Mesenchymal stem cell (in vitro differentiated cells and primary cell): ENCODE measurements around the gene RPS8. TPM values are rescaled to one million over a fixed set of nuclear protein-coding genes. Genes with fewer than 3 reads are reported as not detected.
A peak's percentile ranks its signal among the peaks of the same experiment; 100 is the strongest.

ENCODE experiments used
- DNase-seq: peaks from one replicate; pipeline ENCODE4 v3.0.0-alpha.2; 2013
- H2AFZ ChIP-seq: one replicate; pipeline ENCODE4 v1.6.1; 2013; ENCODE audit warnings: low read depth, mild to moderate bottlenecking, control low read depth, inconsistent platforms, low read length, moderate library complexity
- H2AK5ac ChIP-seq: 2 replicates; pipeline ENCODE4 v1.6.1; 2013; ENCODE audit warnings: low read length, moderate library complexity, mild to moderate bottlenecking, inconsistent platforms; ENCODE audit not compliant: severe bottlenecking
- H2BK120ac ChIP-seq: one replicate; pipeline ENCODE4 v1.6.1; 2013; ENCODE audit warnings: low read depth, mild to moderate bottlenecking, inconsistent platforms, low read length, moderate library complexity
- H2BK12ac ChIP-seq, 2 experiments: one replicate each; pipeline ENCODE4 v1.6.1; 2013; ENCODE audit warnings: inconsistent platforms in 2 of 2, low read length in 2 of 2, mild to moderate bottlenecking in 2 of 2, moderate library complexity in 2 of 2, control low read depth in 1 of 2
- H2BK15ac ChIP-seq: one replicate; pipeline ENCODE4 v1.6.1; 2013; ENCODE audit warnings: mild to moderate bottlenecking, low read depth, inconsistent platforms; ENCODE audit not compliant: poor library complexity, severe bottlenecking
- H2BK5ac ChIP-seq: 2 replicates; pipeline ENCODE4 v1.6.1; 2013; ENCODE audit warnings: low read depth, mild to moderate bottlenecking, low read length, control low read depth, inconsistent platforms; ENCODE audit not compliant: poor library complexity, severe bottlenecking
- H3K14ac ChIP-seq, 2 experiments: one replicate each; pipeline ENCODE4 v1.6.1; 2013; ENCODE audit warnings: inconsistent platforms in 2 of 2, low read length in 2 of 2, control low read depth in 1 of 2, mild to moderate bottlenecking in 1 of 2, moderate library complexity in 1 of 2
- H3K18ac ChIP-seq, 2 experiments: one replicate each; pipeline ENCODE4 v1.6.1; 2013; ENCODE audit warnings: inconsistent platforms in 2 of 2, low read length in 2 of 2, control low read depth in 1 of 2, low read depth in 1 of 2, mild to moderate bottlenecking in 1 of 2
- H3K23ac ChIP-seq, 2 experiments: one replicate each; pipeline ENCODE4 v1.6.1; 2013; ENCODE audit warnings: inconsistent platforms in 2 of 2, low read length in 2 of 2, mild to moderate bottlenecking in 2 of 2, moderate library complexity in 2 of 2, control low read depth in 1 of 2
- H3K27ac ChIP-seq: 2 replicates; pipeline ENCODE4 v1.5.1; 2013; ENCODE audit warnings: mild to moderate bottlenecking, moderate library complexity, low read length, control low read depth, inconsistent platforms; ENCODE audit not compliant: poor library complexity, severe bottlenecking
- H3K27me3 ChIP-seq, 2 experiments: 2 replicates each; pipeline versions ENCODE4 v1.6.1 to v1.7.0; 2013; ENCODE audit warnings: low read length in 2 of 2, mild to moderate bottlenecking in 2 of 2, moderate library complexity in 2 of 2, control low read depth in 1 of 2, inconsistent platforms in 1 of 2; ENCODE audit not compliant: control insufficient read depth in 1 of 2, insufficient read depth in 1 of 2
- H3K36me3 ChIP-seq, 2 experiments: 2 replicates each; pipeline versions ENCODE4 v1.6.1 to v1.7.0; 2013; ENCODE audit warnings: low read length in 2 of 2, control low read depth in 1 of 2, inconsistent platforms in 1 of 2, low read depth in 1 of 2, mild to moderate bottlenecking in 1 of 2; ENCODE audit not compliant: insufficient read depth in 2 of 2, control insufficient read depth in 1 of 2
- H3K4ac ChIP-seq, 2 experiments: one replicate each; pipeline ENCODE4 v1.6.1; 2013; ENCODE audit warnings: inconsistent platforms in 2 of 2, low read length in 2 of 2, mild to moderate bottlenecking in 2 of 2, moderate library complexity in 2 of 2, control low read depth in 1 of 2, low read depth in 1 of 2
- H3K4me1 ChIP-seq: 2 replicates; pipeline ENCODE4 v1.6.1; 2013; ENCODE audit warnings: low read depth, low read length, control low read depth; ENCODE audit not compliant: control insufficient read depth, insufficient read depth
- H3K4me2 ChIP-seq: 2 replicates; pipeline ENCODE4 v1.6.1; 2013; ENCODE audit warnings: low read length, mild to moderate bottlenecking, inconsistent platforms; ENCODE audit not compliant: poor library complexity, severe bottlenecking
- H3K4me3 ChIP-seq, 2 experiments: 2 replicates each; pipeline versions ENCODE4 v1.5.1 to v1.7.0; 2013; ENCODE audit warnings: low read length in 2 of 2, mild to moderate bottlenecking in 2 of 2, control low read depth in 1 of 2, low read depth in 1 of 2; ENCODE audit not compliant: insufficient read depth in 1 of 2
- H3K79me1 ChIP-seq: replicated peaks from 2 replicates; pipeline ENCODE4 v1.6.1; 2013; ENCODE audit warnings: mild to moderate bottlenecking, control low read depth, low read length, inconsistent platforms; ENCODE audit not compliant: poor library complexity, severe bottlenecking
- H3K9ac ChIP-seq: 2 replicates; pipeline ENCODE4 v1.7.0; 2013; ENCODE audit warnings: mild to moderate bottlenecking, low read length, moderate library complexity
- H3K9me3 ChIP-seq: 2 replicates; pipeline ENCODE4 v1.7.0; 2013; ENCODE audit warnings: mild to moderate bottlenecking, low read length; ENCODE audit not compliant: control insufficient read depth
- H4K8ac ChIP-seq: one replicate; pipeline ENCODE4 v1.6.1; 2013; ENCODE audit warnings: inconsistent platforms, mild to moderate bottlenecking, low read length, moderate library complexity
- H4K91ac ChIP-seq: one replicate; pipeline ENCODE4 v1.6.1; 2013; ENCODE audit warnings: mild to moderate bottlenecking, low read length, inconsistent platforms
- WGBS: methylation state at CpG from one replicate; pipeline ENCODE4 v1.1.7; 2013; ENCODE audit warnings: mixed read lengths; 5-methylcytosine and 5-hydroxymethylcytosine counted together
- polyA plus RNA-seq, 2 experiments: library from polyadenylated mRNA; stranded (reverse); fragments of 200-250 nt; gene quantifications; one replicate each; pipeline ENCODE4 v1.2.3, GENCODE V29; 2013

Gene RPS8
- 4,725 TPM for polyA plus RNA-seq (2013, experiment 1 of 2)
- polyA plus RNA-seq (2013, experiment 2 of 2): 4,884 TPM

DNA sequence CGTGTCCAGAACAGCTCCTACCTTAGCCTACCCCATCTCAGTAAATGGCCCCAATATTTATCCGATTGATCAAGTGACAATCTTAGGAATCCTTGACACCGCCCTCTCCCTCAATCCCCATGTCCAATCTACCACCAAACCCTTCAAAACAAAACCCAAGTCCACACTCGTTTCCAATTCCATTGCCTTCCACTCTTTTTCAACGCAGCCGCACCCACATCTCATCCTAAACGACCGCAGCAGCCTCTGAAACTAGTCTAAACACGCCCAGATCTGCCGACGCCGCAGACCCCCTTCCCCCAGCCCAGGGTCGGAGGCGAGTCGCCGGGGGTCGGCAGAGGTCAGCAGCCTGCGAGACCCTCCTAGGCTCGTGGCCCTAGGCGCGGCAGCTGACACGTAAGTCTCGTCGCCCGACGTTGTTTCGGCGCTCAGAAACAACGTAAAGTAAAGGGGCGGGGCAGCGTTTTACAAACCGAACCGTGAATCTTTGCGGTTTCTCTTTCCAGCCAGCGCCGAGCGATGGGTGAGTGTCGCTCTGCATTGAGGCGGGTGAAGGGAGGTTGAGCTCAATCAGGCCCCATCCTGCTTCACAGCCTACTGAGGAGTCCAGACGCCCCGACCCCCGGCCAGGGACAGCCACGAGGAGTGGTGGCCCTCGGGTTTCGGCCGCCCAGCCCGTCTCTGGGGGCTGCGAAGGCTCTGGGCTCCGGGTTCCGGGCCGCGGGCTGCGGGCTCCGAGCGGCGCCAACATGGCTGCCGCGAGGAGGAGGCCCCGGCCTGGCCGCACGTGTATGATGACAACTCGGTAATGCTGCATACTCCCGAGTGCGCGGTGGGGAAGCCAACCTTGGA, at the start of gene RPS8:
TSS of gene RPS8 (plus strand) at position 463 of the 852 bp plus-strand sequence. CDS start at position 520, 57 bp downstream.
- under 1% methylated on average over 65 of the region's 65 CpGs for WGBS
- DNase-seq: peak; percentile 96

DNA sequence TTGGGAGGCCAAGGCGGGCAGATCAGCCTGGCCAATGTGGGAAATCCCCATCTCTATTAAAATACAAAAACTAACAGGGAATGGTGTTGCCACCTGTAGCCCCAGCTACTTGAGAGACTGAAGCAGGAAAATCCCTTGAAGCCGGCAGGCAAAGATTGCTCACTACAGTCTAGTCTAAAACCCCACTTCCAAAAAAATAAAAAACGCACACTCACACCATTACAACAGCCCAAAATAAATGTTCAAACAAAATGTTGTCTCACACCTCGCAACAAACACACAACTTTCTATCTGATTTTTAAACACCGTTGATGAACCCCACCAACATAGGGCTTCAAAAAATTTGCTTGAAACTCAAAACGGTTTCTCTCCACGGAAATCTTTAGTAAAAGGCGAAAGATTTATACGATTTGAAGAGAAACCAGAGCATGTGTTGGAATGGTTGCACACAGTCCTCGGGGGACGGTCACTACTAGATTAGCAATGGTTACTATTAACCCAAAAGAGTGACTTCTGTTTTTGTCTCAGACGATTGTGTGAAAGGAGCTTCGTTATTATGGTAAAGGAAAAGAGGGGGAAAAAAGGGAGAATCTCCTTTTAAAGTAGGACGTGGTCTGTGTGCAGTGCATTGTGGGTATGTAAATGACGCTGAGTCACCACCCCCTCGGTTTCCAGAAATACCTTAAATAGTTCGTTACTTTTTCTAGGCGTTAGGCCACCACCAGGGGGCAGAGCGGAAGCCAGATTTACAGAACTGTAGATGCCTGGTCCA, 44.4 kb upstream of the RPS8 start, which contains the start of gene RNU5D-1:
TSS of gene RNU5D-1 (minus strand) at position 430 of the 772 bp plus-strand sequence.
- no peak within 1 kb of the TSS for H2BK120ac ChIP-seq
- H3K79me1 ChIP-seq: no peaks in the 10 kb centered on the region
- DNase-seq: peak; percentile 100
- no peak within 1 kb of the TSS for H2AK5ac ChIP-seq
- H2BK12ac ChIP-seq: peak within 1 kb of the TSS in 1 of 2 experiments; percentile 37
- 2% methylated on average over 19 of the region's 19 CpGs for WGBS
- H3K4me2 ChIP-seq: peak within 1 kb of the TSS; percentile 63
- peak within 1 kb of the TSS in 1 of 2 experiments; percentile 63 for H3K4me3 ChIP-seq
- peak within 1 kb of the TSS; percentile 98 for H3K27ac ChIP-seq
- peaks cover 7% of the 10 kb centered on the region for H3K4me1 ChIP-seq
- no peaks in the 10 kb centered on the region for H3K36me3 ChIP-seq
- H3K14ac ChIP-seq: no peak within 1 kb of the TSS
- H3K4ac ChIP-seq: no peak within 1 kb of the TSS
- H3K27me3 ChIP-seq: no peaks in the 10 kb centered on the region
- H3K9me3 ChIP-seq: no peaks in the 10 kb centered on the region
- peak within 1 kb of the TSS; percentile 11 to 83 for H3K18ac ChIP-seq
- no peak within 1 kb of the TSS for H2AFZ ChIP-seq
- H2BK15ac ChIP-seq: no peak within 1 kb of the TSS
- H2BK5ac ChIP-seq: peak within 1 kb of the TSS; percentile 94
- no peak within 1 kb of the TSS for H4K91ac ChIP-seq
- H4K8ac ChIP-seq: no peak within 1 kb of the TSS
- no peak within 1 kb of the TSS for H3K23ac ChIP-seq
- peak within 1 kb of the TSS; percentile 91 for H3K9ac ChIP-seq

More for the DNA sequence above, at the start of gene RPS8:
- Histone ChIP-seq H2BK15ac (no peak within 1 kb of the TSS), H3K79me1 (peaks cover 2% of the 10 kb centered on the region), H2BK5ac (peak within 1 kb of the TSS; percentile 87), H3K27ac (peak within 1 kb of the TSS; percentile 83), H3K9me3 (no peaks in the 10 kb centered on the region), H3K23ac (peak within 1 kb of the TSS in 1 of 2 experiments; percentile 57), H2BK120ac (peak within 1 kb of the TSS; percentile 56), H2BK12ac (peak within 1 kb of the TSS in 1 of 2 experiments; percentile 29), H3K4me2 (peak within 1 kb of the TSS; percentile 78), H3K4me1 (peaks cover 18% of the 10 kb centered on the region), H3K4me3 (peak within 1 kb of the TSS; percentile 81 to 87), H4K8ac (peak within 1 kb of the TSS; percentile 99), H3K36me3 (peaks cover 36 to 40% of the 10 kb centered on the region in 2 experiments), H3K18ac (peak within 1 kb of the TSS; percentile 92 to 95), H2AK5ac (peak within 1 kb of the TSS; percentile 42), H2AFZ (peak within 1 kb of the TSS; percentile 91), H3K14ac (peak within 1 kb of the TSS in 1 of 2 experiments; percentile 88), H4K91ac (peak within 1 kb of the TSS; percentile 62), H3K4ac (peak within 1 kb of the TSS; percentile 86 to 100), H3K9ac (peak within 1 kb of the TSS; percentile 96), H3K27me3 (no peaks in the 10 kb centered on the region)

DNA sequence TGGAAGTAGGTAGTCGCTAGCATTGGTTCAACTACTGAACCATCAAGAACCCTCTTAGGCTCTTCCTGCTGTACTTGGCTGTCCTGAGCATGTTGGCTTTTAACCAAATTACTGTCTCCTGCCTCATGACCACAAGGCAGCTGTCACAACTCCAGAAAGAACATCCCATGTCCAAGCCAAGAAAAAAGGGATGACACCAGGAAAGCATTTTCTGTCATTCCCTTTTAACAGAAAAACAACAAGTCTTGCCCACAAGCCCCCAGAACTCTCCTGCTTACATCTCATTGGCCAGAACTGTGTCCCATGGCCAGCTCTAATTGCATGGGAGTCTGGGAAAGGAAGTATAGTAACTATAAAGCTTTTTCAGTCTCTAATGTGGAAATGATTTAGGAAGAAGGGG, 42.0 kb upstream of the RPS8 start:
- Histone ChIP-seq H2AFZ (no peak overlapping the region), H2BK15ac (no peak overlapping the region), H3K4ac (no peak overlapping the region), H2AK5ac (peak overlapping the region; percentile 19), H3K18ac (no peak overlapping the region), H3K14ac (no peak overlapping the region), H3K4me2 (no peak overlapping the region), H3K4me3 (no peak overlapping the region), H3K9ac (no peak overlapping the region), H3K27ac (no peak overlapping the region), H2BK12ac (no peak overlapping the region), H4K91ac (no peak overlapping the region), H3K9me3 (no peaks in the 10 kb centered on the region), H3K79me1 (no peaks in the 10 kb centered on the region), H4K8ac (no peak overlapping the region), H3K36me3 (no peaks in the 10 kb centered on the region), H2BK120ac (no peak overlapping the region), H3K23ac (no peak overlapping the region), H3K27me3 (no peaks in the 10 kb centered on the region), H2BK5ac (no peak overlapping the region), H3K4me1 (peaks cover 4% of the 10 kb centered on the region)
- 88% methylated on average over 1 of the region's 1 CpG for WGBS
- peak; percentile 70 for DNase-seq

DNA sequence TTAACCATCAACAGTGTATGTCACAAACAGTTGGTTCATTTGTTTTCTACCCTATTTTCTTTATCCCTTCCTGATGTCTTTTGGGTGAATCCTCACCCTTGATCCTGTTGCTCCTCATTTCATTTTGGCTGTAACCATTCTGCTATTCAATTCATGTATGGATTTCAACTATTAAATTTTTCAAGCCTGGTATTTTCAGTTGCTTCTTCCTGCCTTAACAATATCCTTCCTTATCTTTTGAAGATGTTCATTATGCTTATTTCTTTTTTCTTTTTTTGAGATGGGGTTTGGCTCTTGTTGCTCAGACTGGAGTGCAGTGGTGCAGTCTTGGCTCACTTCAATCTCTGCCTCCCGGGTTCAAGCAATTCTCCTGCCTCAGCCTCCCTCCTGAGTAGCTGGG, 41.6 kb upstream of the RPS8 start:
- H3K4me1 ChIP-seq: peaks cover 4% of the 10 kb centered on the region
- H2BK12ac ChIP-seq: no peak overlapping the region
- WGBS: no CpG with 5 or more reads among the region's 1 CpG
- H3K23ac ChIP-seq: no peak overlapping the region
- no peak overlapping the region for H4K91ac ChIP-seq
- no peak overlapping the region for H2BK5ac ChIP-seq
- no peak overlapping the region for H3K4me2 ChIP-seq
- H3K14ac ChIP-seq: no peak overlapping the region
- DNase-seq: no peak
- H3K9ac ChIP-seq: no peak overlapping the region
- no peak overlapping the region for H3K18ac ChIP-seq
- H3K79me1 ChIP-seq: no peaks in the 10 kb centered on the region
- H3K4ac ChIP-seq: no peak overlapping the region
- H3K27me3 ChIP-seq: no peaks in the 10 kb centered on the region
- no peaks in the 10 kb centered on the region for H3K9me3 ChIP-seq
- H3K36me3 ChIP-seq: no peaks in the 10 kb centered on the region
- no peak overlapping the region for H2AFZ ChIP-seq
- H4K8ac ChIP-seq: no peak overlapping the region
- H3K4me3 ChIP-seq: no peak overlapping the region
- H3K27ac ChIP-seq: no peak overlapping the region
- H2BK120ac ChIP-seq: no peak overlapping the region
- H2AK5ac ChIP-seq: no peak overlapping the region
- no peak overlapping the region for H2BK15ac ChIP-seq
